Astrocyte (in vitro differentiated cells and primary cell): ENCODE results near the gene IRAG1.

Source experiments
- CTCF ChIP-seq: IDR thresholded peaks from 2 replicates; pipeline ENCODE4 v1.5.1; 2011; ENCODE audit warnings: low read depth, mild to moderate bottlenecking, inconsistent platforms, low read length, moderate library complexity; ENCODE audit not compliant: insufficient read depth
- EZH2 ChIP-seq: IDR thresholded peaks from 2 replicates; pipeline ENCODE4 v1.6.1; 2012; ENCODE audit warnings: mild to moderate bottlenecking, low read length, inconsistent platforms; ENCODE audit not compliant: insufficient read depth

- TF ChIP-seq CTCF = no peak
- no peak for TF ChIP-seq EZH2
These were observed 33.7 kb upstream of the IRAG1 start for GRCh38 chr11:10727146-10727851.
